H9 (cell line): Measurements from ENCODE around the gene SPDYC. TPM values are rescaled to one million over a fixed set of nuclear protein-coding genes. Genes with fewer than 3 reads are reported as not detected.

Experiments used
- DNase-seq: peaks from one replicate; pipeline ENCODE4 v3.0.0-alpha.2; 2017
- H2AFZ ChIP-seq: one replicate; pipeline ENCODE4 v1.6.1; 2013; ENCODE audit warnings: mild to moderate bottlenecking, low read length, control low read depth, moderate library complexity
- H2AK5ac ChIP-seq: 2 replicates; pipeline ENCODE4 v1.6.1; 2013; ENCODE audit warnings: low read length, control low read depth, mixed read lengths; ENCODE audit not compliant: insufficient read length
- H2BK120ac ChIP-seq: one replicate; pipeline ENCODE4 v1.6.1; 2013; ENCODE audit warnings: low read depth, mild to moderate bottlenecking, low read length, control low read depth, inconsistent platforms; ENCODE audit not compliant: poor library complexity, severe bottlenecking
- H2BK12ac ChIP-seq: 2 replicates; pipeline ENCODE4 v1.6.1; 2013; ENCODE audit warnings: low read length, control low read depth, mixed read lengths, low read depth; ENCODE audit not compliant: insufficient read length
- H2BK15ac ChIP-seq: 2 replicates; pipeline ENCODE4 v1.6.1; 2013; ENCODE audit warnings: low read depth, low read length, control low read depth
- H2BK20ac ChIP-seq: one replicate; pipeline ENCODE4 v1.6.1; 2013; ENCODE audit warnings: low read depth, mild to moderate bottlenecking, low read length, control low read depth, inconsistent platforms; ENCODE audit not compliant: poor library complexity, severe bottlenecking
- H2BK5ac ChIP-seq: 2 replicates; pipeline ENCODE4 v1.6.1; 2013; ENCODE audit warnings: low read length, control low read depth, mixed read lengths; ENCODE audit not compliant: insufficient read length
- H3K14ac ChIP-seq: 2 replicates; pipeline ENCODE4 v1.6.1; 2013; ENCODE audit warnings: low read length, control low read depth; ENCODE audit not compliant: insufficient read depth
- H3K18ac ChIP-seq: 2 replicates; pipeline ENCODE4 v1.6.1; 2013; ENCODE audit warnings: low read depth, mild to moderate bottlenecking, mixed read lengths, low read length, control low read depth; ENCODE audit not compliant: insufficient read length
- H3K23ac ChIP-seq: 2 replicates; pipeline ENCODE4 v1.6.1; 2013; ENCODE audit warnings: low read length, control low read depth, mixed read lengths, low read depth; ENCODE audit not compliant: insufficient read length
- H3K23me2 ChIP-seq: 2 replicates; pipeline ENCODE4 v1.6.1; 2013; ENCODE audit warnings: low read depth, mild to moderate bottlenecking, mixed read lengths, low read length, control low read depth; ENCODE audit not compliant: insufficient read length, poor library complexity, severe bottlenecking
- H3K27ac ChIP-seq: 2 replicates; pipeline ENCODE4 v1.5.1; 2013; ENCODE audit warnings: low read length, control low read depth, mixed read lengths, low read depth; ENCODE audit not compliant: insufficient read length
- H3K27me3 ChIP-seq: 2 replicates; pipeline ENCODE4 v1.6.1; 2013; ENCODE audit warnings: low read length, control low read depth, inconsistent platforms; ENCODE audit not compliant: insufficient read depth
- H3K4ac ChIP-seq: 2 replicates; pipeline ENCODE4 v1.6.1; 2013; ENCODE audit warnings: low read depth, mild to moderate bottlenecking, control low read depth, inconsistent platforms, low read length, moderate library complexity
- H3K4me1 ChIP-seq: 2 replicates; pipeline ENCODE4 v1.6.1; 2013; ENCODE audit warnings: low read length, control low read depth, inconsistent platforms; ENCODE audit not compliant: insufficient read depth
- H3K4me2 ChIP-seq: 2 replicates; pipeline ENCODE4 v1.6.1; 2013; ENCODE audit warnings: low read length, control low read depth, mixed read lengths; ENCODE audit not compliant: insufficient read length, insufficient read depth
- H3K56ac ChIP-seq: 2 replicates; pipeline ENCODE4 v1.6.1; 2013; ENCODE audit warnings: low read depth, mild to moderate bottlenecking, mixed read lengths, low read length, control low read depth; ENCODE audit not compliant: insufficient read length
- H3K79me1 ChIP-seq: 2 replicates; pipeline ENCODE4 v1.6.1; 2013; ENCODE audit warnings: low read depth, mild to moderate bottlenecking, moderate library complexity, low read length, control low read depth, inconsistent platforms; ENCODE audit not compliant: insufficient read depth, poor library complexity, severe bottlenecking
- H3K79me2 ChIP-seq: 2 replicates; pipeline ENCODE4 v1.6.1; 2013; ENCODE audit warnings: low read length, control low read depth, inconsistent platforms; ENCODE audit not compliant: insufficient read depth
- H3K9ac ChIP-seq: 2 replicates; pipeline ENCODE4 v1.6.1; 2013; ENCODE audit warnings: low read length, control low read depth, mixed read lengths; ENCODE audit not compliant: insufficient read length; ENCODE audit errors: extremely low read depth
- H3K9me3 ChIP-seq: one replicate; pipeline ENCODE4 v1.6.1; 2013; ENCODE audit warnings: low read depth, low read length, inconsistent platforms; ENCODE audit not compliant: control insufficient read depth
- H3T11ph ChIP-seq: one replicate; pipeline ENCODE4 v1.6.1; 2013; ENCODE audit warnings: mild to moderate bottlenecking, low read length, control low read depth, inconsistent platforms
- H4K20me1 ChIP-seq: one replicate; pipeline ENCODE4 v1.6.1; 2013; ENCODE audit not compliant: control insufficient read depth, insufficient read length, insufficient read depth
- H4K5ac ChIP-seq: 2 replicates; pipeline ENCODE4 v1.6.1; 2013; ENCODE audit warnings: low read depth, mild to moderate bottlenecking, mixed read lengths, low read length, control low read depth; ENCODE audit not compliant: insufficient read length
- H4K8ac ChIP-seq: replicated peaks from 2 replicates; pipeline ENCODE4 v1.6.1; 2013; ENCODE audit warnings: low read length, control low read depth, mixed read lengths, low read depth; ENCODE audit not compliant: insufficient read length
- H4K91ac ChIP-seq: 2 replicates; pipeline ENCODE4 v1.6.1; 2013; ENCODE audit warnings: low read depth, mild to moderate bottlenecking, moderate library complexity, mixed read lengths, low read length, control low read depth; ENCODE audit not compliant: insufficient read length
- H3K27ac Mint-ChIP-seq, 3 experiments: 2 replicates in 2 of 3; 3 replicates in 1 of 3; pipeline ENCODE4 v1.8.0; 2020 to 2021; ENCODE audit warnings: mixed read lengths in 3 of 3, mild to moderate bottlenecking in 1 of 3, moderate library complexity in 1 of 3
- H3K27me3 Mint-ChIP-seq: 2 replicates; pipeline ENCODE4 v1.8.0; 2021; ENCODE audit warnings: low read depth, mild to moderate bottlenecking, moderate library complexity, mixed read lengths
- H3K36me3 Mint-ChIP-seq, 3 experiments: 2 replicates in 2 of 3; 3 replicates in 1 of 3; pipeline ENCODE4 v1.8.0; 2020 to 2021; ENCODE audit warnings: low read depth in 3 of 3, mixed read lengths in 3 of 3; ENCODE audit not compliant: insufficient read depth in 1 of 3
- H3K4me1 Mint-ChIP-seq, 2 experiments: 2 replicates each; pipeline ENCODE4 v1.8.0; 2020; ENCODE audit warnings: mixed read lengths in 2 of 2
- H3K4me3 Mint-ChIP-seq, 2 experiments: 2 replicates in 1 of 2; 3 replicates in 1 of 2; pipeline ENCODE4 v1.8.0; 2020 to 2021; ENCODE audit warnings: mild to moderate bottlenecking in 2 of 2, mixed read lengths in 2 of 2, moderate library complexity in 1 of 2
- H3K9me3 Mint-ChIP-seq, 2 experiments: 2 replicates in 1 of 2; 3 replicates in 1 of 2; pipeline ENCODE4 v1.8.0; 2020; ENCODE audit warnings: mild to moderate bottlenecking in 2 of 2, mixed read lengths in 2 of 2, moderate library complexity in 1 of 2
- CTCF ChIP-seq: fragments of 200-600 bp; sonication (generic); conservative IDR thresholded peaks from 3 replicates; pipeline ENCODE4 v1.8.0; 2021; ENCODE audit warnings: antibody characterized with exemption, mild to moderate bottlenecking
- WGBS: extraction: QIAGEN DNeasy Blood & Tissue Kit; methylation state at CpG from one replicate; pipeline ENCODE4 v1.1.7; 2013; ENCODE audit warnings: missing lambda C conversion rate, low lambda C conversion rate, mixed read lengths; ENCODE audit not compliant: insufficient read length; ENCODE audit errors: extremely low coverage; 5-methylcytosine and 5-hydroxymethylcytosine counted together
- total RNA-seq: library from RNA; stranded (reverse); gene quantifications from 2 replicates; pipeline ENCODE4 v1.2.1, GENCODE V29; 2021

SPDYC gene
- total RNA-seq, 1 experiment from 2014 or later, result 0.61 TPM

DNA sequence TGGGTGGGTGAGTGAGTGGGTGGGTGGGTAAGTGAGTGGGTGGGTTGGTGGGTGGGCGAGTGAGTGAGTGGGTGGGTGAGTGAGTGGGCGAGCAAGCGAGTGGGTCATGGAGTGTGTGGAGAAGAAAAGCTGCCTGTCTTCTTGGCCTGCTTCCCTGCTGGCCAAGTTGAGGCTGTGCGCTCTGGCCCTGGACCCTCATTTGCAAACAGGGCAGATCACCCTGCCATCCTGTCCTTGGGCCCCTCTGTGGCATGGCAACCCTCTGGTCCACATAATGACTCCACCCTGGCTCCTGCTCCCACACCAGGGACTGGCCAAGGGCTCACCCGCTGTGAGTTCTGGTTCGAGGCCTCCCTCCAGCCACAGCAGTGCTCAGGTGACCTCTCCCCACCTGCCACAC, 46.8 kb downstream of the SPDYC start:
- no peak overlapping the region for H3K14ac ChIP-seq
- H3K9me3 ChIP-seq, result no peaks in the 10 kb centered on the region
- H4K5ac ChIP-seq, result no peak overlapping the region
- H2AK5ac ChIP-seq, result no peak overlapping the region
- no peak overlapping the region for H2BK20ac ChIP-seq
- no peak overlapping the region for H3K23ac ChIP-seq
- peak; percentile 27; the same call in 1 of the 3 replicates for TF ChIP-seq CTCF
- no peaks in the 10 kb centered on the region for H4K20me1 ChIP-seq
- no peak overlapping the region for H3K4ac ChIP-seq
- no peak overlapping the region for H2AFZ ChIP-seq
- H3K18ac ChIP-seq, result no peak overlapping the region
- Mint-ChIP-seq H3K9me3 (peaks cover 0 to 3% of the 10 kb centered on the region in 2 experiments; a peak in 1 of 5 replicates), H3K4me3 (no peak overlapping the region), H3K27me3 (no peaks in the 10 kb centered on the region), H3K27ac (peak overlapping the region in 2 of 3 experiments; percentile 35 to 86; a peak in 2 of 7 replicates), H3K4me1 (peaks cover 27 to 50% of the 10 kb centered on the region in 2 experiments), H3K36me3 (peaks cover 0 to 5% (median 0%) of the 10 kb centered on the region in 3 experiments; a peak in 3 of 7 replicates)
- H3K4me1 ChIP-seq, result peaks cover 8% of the 10 kb centered on the region; the same call in 1 of the 2 replicates
- no peak overlapping the region for H2BK120ac ChIP-seq
- H3K27me3 ChIP-seq, result no peaks in the 10 kb centered on the region
- no peak overlapping the region for H4K91ac ChIP-seq
- no peak overlapping the region for H3K56ac ChIP-seq
- H3K27ac ChIP-seq, result no peak overlapping the region
- peaks cover 6% of the 10 kb centered on the region for H3K23me2 ChIP-seq
- H3T11ph ChIP-seq, result no peak overlapping the region
- no peak overlapping the region for H2BK12ac ChIP-seq
- no peak overlapping the region for H3K4me2 ChIP-seq
- DNase-seq, result peak; percentile 44
- no peaks in the 10 kb centered on the region for H3K79me2 ChIP-seq
- WGBS, result no CpG with 5 or more reads among the region's 6 CpGs
- H2BK5ac ChIP-seq, result no peak overlapping the region
- H4K8ac ChIP-seq, result no peak overlapping the region
- H2BK15ac ChIP-seq, result no peak overlapping the region
- no peak overlapping the region for H3K9ac ChIP-seq
- no peaks in the 10 kb centered on the region for H3K79me1 ChIP-seq
